Sigmoid colon (tissue), 7 donors: ENCODE data around the gene OPRD1. TPM values are rescaled to one million over a fixed set of nuclear protein-coding genes. Genes with fewer than 3 reads are reported as not detected.

Experiments
- DNase-seq: peaks from one replicate; pipeline ENCODE4 v3.0.0-alpha.2; 2019
- H3K27ac ChIP-seq, 4 donors: fragments of 200-600 bp; sonication (generic); one replicate each; pipeline ENCODE4 v1.5.1; 2016 to 2019; ENCODE audit warnings: mild to moderate bottlenecking in 1 of 4
- H3K27me3 ChIP-seq, 3 donors: fragments of 200-600 bp; sonication (generic); one replicate each; pipeline ENCODE4 v1.5.1; 2019; ENCODE audit warnings: mild to moderate bottlenecking in 1 of 3
- H3K36me3 ChIP-seq, 4 donors: fragments of 200-600 bp; sonication (generic); one replicate each; pipeline ENCODE4 v1.5.1; 2016 to 2019
- H3K4me1 ChIP-seq, 4 donors: fragments of 200-600 bp; sonication (generic); one replicate each; pipeline ENCODE4 v1.5.1; 2017 to 2019
- H3K4me3 ChIP-seq, 4 donors: fragments of 200-600 bp; sonication (generic); one replicate each; pipeline ENCODE4 v1.5.1; 2017 to 2019; ENCODE audit warnings: mild to moderate bottlenecking in 2 of 4, moderate library complexity in 1 of 4
- H3K9me3 ChIP-seq, 4 donors: fragments of 200-600 bp in 3 of 4; sonication (generic) in 3 of 4; one replicate each; pipeline versions ENCODE4 v1.5.1 to v1.6.1; 2013 to 2019
- EP300 ChIP-seq, 4 donors: sonication (generic); formaldehyde crosslinking; IDR thresholded peaks; one replicate each; pipeline ENCODE4 v1.6.1; 2017; ENCODE audit warnings: antibody characterized with exemption in 4 of 4
- POLR2A ChIP-seq, 2 donors: fragments of 450-650 bp; IDR thresholded peaks; one replicate each; pipeline ENCODE4 v1.6.1; 2016; ENCODE audit warnings: antibody characterized with exemption in 2 of 2, mild to moderate bottlenecking in 2 of 2, moderate library complexity in 2 of 2
- POLR2AphosphoS5 ChIP-seq, 4 donors: sonication (generic); formaldehyde crosslinking; IDR thresholded peaks; one replicate each; pipeline ENCODE4 v1.6.1; 2017; ENCODE audit warnings: antibody characterized with exemption in 4 of 4
- WGBS, 2 donors: extraction: QIAGEN DNeasy Blood & Tissue Kit; methylation state at CpG; one replicate each; pipeline ENCODE4 v1.1.7; 2013; 5-methylcytosine and 5-hydroxymethylcytosine counted together
- intact Hi-C: fragments of 100-400 bp; cut with DNase I; formaldehyde crosslinking; loops from one replicate; pipeline ENCODE4 v1.15.1; 2023
- polyA plus RNA-seq, 3 donors: library from polyadenylated mRNA; stranded (reverse); fragments of 200-250 nt; gene quantifications; one replicate each; pipeline ENCODE4 v1.2.3, GENCODE V29; 2013
- small RNA-seq, 3 donors: library from RNA; depleted of rRNA; stranded (forward); fragments of <200 nt; gene quantifications; one replicate each; pipeline ENCODE3, GENCODE V24; 2016
- total RNA-seq, 4 donors: library from RNA; depleted of rRNA; stranded (reverse); fragments of >200 nt; gene quantifications; one replicate each; pipeline ENCODE4 v1.1.0, GENCODE V29; 2016
- TF ChIP-seq, protein P1 (sequence below), 4 experiments: fragments of 450-650 bp in 3 of 4; fragments of 200-600 bp in 1 of 4; IDR thresholded peaks; one replicate each; pipeline ENCODE4 v1.5.1; 2016 to 2019; ENCODE audit warnings: antibody characterized with exemption in 4 of 4, mild to moderate bottlenecking in 3 of 4, moderate library complexity in 2 of 4
- donor health status: healthy with polysubstance abuse.
- donor health status: Bipolar disorder and iron deficiency.
- donor health status: healthy.

Gene OPRD1
- total and polyA plus RNA-seq, 7 donors = under 0.01 to 1.8 (median 0.42) TPM; not detected in 1

DNA sequence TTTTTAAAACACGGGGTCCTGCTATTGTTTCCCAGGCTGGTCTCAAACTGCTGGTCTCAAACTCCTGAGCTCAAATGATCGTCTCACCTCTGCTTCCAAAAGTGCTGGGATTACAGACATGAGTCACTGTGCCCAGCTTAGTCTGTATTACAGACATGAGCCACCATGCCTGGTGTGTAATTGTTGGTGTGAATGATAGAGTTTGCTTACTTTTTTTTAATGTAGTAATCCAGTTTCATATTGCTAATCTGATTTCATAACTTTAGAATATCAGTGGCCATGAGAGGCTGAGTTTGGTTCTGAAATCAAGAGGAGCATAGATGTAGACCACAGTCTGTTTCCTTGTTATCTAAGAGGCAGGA lies 105.8 kb downstream of the OPRD1 start:
- Histone ChIP-seq H3K4me1 (peaks cover 0 to 15% (median 9%) of the 10 kb centered on the region in 4 donors), H3K9me3 (no peaks in the 10 kb centered on the region), H3K27me3 (no peaks in the 10 kb centered on the region), H3K4me3 (no peak overlapping the region), H3K36me3 (no peaks in the 10 kb centered on the region), H3K27ac (no peak overlapping the region)
- 77 to 81% methylated on average over 2 of the region's 2 CpGs for WGBS, 2 donors
- intact Hi-C loops = loop anchor here (10.0 kb wide), 1 partner anchor 207 kb away; the partner anchor contains the start of gene TMEM200B
- TF ChIP-seq, protein P1, sequence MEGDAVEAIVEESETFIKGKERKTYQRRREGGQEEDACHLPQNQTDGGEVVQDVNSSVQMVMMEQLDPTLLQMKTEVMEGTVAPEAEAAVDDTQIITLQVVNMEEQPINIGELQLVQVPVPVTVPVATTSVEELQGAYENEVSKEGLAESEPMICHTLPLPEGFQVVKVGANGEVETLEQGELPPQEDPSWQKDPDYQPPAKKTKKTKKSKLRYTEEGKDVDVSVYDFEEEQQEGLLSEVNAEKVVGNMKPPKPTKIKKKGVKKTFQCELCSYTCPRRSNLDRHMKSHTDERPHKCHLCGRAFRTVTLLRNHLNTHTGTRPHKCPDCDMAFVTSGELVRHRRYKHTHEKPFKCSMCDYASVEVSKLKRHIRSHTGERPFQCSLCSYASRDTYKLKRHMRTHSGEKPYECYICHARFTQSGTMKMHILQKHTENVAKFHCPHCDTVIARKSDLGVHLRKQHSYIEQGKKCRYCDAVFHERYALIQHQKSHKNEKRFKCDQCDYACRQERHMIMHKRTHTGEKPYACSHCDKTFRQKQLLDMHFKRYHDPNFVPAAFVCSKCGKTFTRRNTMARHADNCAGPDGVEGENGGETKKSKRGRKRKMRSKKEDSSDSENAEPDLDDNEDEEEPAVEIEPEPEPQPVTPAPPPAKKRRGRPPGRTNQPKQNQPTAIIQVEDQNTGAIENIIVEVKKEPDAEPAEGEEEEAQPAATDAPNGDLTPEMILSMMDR (IDR thresholded peaks at IDR 0.05) = no peak
- TF ChIP-seq POLR2AphosphoS5 (IDR thresholded peaks at IDR 0.05) (no peak), EP300 (IDR thresholded peaks at IDR 0.05) (no peak), POLR2A (IDR thresholded peaks at IDR 0.05) (no peak)
- DNase-seq = no peak

Small RNA genes within 50 kb of the gene (small RNA-seq; reads per million reads assigned to genes)
- gene RF00019 = 0 reads per million in 3 donors

Other genes starting within 250 kb of the OPRD1 start
- gene RAB42, start 219.9 kb upstream of the OPRD1 start, total RNA-seq = 1 to 10 TPM in 3 of 4 donors, under 1 TPM in 1; 0.68 to 3.2 (median 2.1) TPM
- gene RAB42, start 219.9 kb upstream of the OPRD1 start, polyA plus RNA-seq = 10 to 100 TPM in 1 of 3 donors, 1 to 10 TPM in 2; 3.4 to 19.0 (median 3.6) TPM
- 10 to 100 TPM; 16.8 to 27.5 (median 20.1) TPM for gene TAF12, start 169.1 kb upstream of the OPRD1 start, total RNA-seq
- gene TAF12, start 169.1 kb upstream of the OPRD1 start, polyA plus RNA-seq = 10 to 100 TPM; 19.2 to 21.0 (median 20.4) TPM
- gene RNU11, start 163.6 kb upstream of the OPRD1 start, total RNA-seq = not detected
- gene RNU11, start 163.6 kb upstream of the OPRD1 start, polyA plus RNA-seq = not detected
- 1 to 10 TPM; 6.1 to 7.3 (median 6.8) TPM for gene GMEB1, start 143.4 kb upstream of the OPRD1 start, total RNA-seq
- gene GMEB1, start 143.4 kb upstream of the OPRD1 start, polyA plus RNA-seq = 1 to 10 TPM; 3.7 to 8.9 (median 6.0) TPM
- 10 to 100 TPM; 37.9 to 47.0 (median 42.7) TPM for gene YTHDF2, start 75.2 kb upstream of the OPRD1 start, total RNA-seq
- 10 to 100 TPM; 27.0 to 40.5 (median 31.2) TPM for gene YTHDF2, start 75.2 kb upstream of the OPRD1 start, polyA plus RNA-seq
- gene EPB41, start 102.4 kb downstream of the OPRD1 start, total RNA-seq = 10 to 100 TPM; 23.2 to 33.4 (median 27.4) TPM
- gene EPB41, start 102.4 kb downstream of the OPRD1 start, polyA plus RNA-seq = 10 to 100 TPM; 13.2 to 35.1 (median 23.1) TPM